ENCODE measurements around the gene TGFA. TPM values are rescaled to one million over a fixed set of nuclear protein-coding genes. Genes with fewer than 3 reads are reported as not detected.

Gene TGFA
- total and polyA plus RNA-seq, 2 experiments from 2014 or later = 1.4 to 6.5 TPM

DNA sequence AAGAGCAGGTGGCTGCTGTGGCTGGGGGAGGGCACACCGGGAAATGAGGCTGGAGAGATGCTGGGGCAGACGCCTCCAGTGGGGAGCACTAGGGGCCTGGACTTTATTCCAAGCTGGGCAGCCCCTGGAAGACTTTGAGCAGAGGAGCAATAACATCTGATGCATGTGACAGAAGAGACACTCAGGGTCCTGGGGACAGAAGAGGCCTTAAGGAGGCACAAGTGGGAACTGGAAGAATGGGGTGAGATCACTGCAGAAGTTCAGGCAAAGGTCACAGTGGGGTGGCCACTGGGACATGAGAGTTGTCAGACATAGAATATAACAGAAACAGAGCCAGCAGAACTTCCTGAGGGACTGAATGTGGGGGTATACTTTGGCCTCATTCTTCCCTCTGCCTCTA lies 24.0 kb downstream of the TGFA start:
- no peak for ATAC-seq
- Histone ChIP-seq H3K4me3 (no peak overlapping the region), H3K27me3 (ENCODE audit: insufficient read depth) (no peaks in the 10 kb centered on the region), H3F3A (replicated peaks; ENCODE audit: low read depth) (no peaks in the 10 kb centered on the region), H3K4me1 (ENCODE audit: insufficient read depth) (no peaks in the 10 kb centered on the region), H3K9me2 (ENCODE audit: insufficient read depth) (peaks cover 8% of the 10 kb centered on the region; the same call in 1 of the 2 replicates), H3K4me2 (no peak overlapping the region), H3K27ac (ENCODE audit: low read depth) (no peak overlapping the region), H2AFZ (no peak overlapping the region), H3K36me3 (ENCODE audit: insufficient read depth) (no peaks in the 10 kb centered on the region), H4K20me1 (replicated peaks; ENCODE audit: insufficient read depth) (no peaks in the 10 kb centered on the region), H3K79me2 (replicated peaks; ENCODE audit: insufficient read depth) (no peaks in the 10 kb centered on the region)
- Mint-ChIP-seq H3K4me1 (peaks cover 4% of the 10 kb centered on the region; the same call in 2 of the 3 replicates), H3K36me3 (ENCODE audit: low read depth) (no peaks in the 10 kb centered on the region), H3K4me3 (no peak overlapping the region), H3K27me3 (ENCODE audit: insufficient read depth, low read depth, poor library complexity) (peaks cover 8% of the 10 kb centered on the region), H3K9me3 (no peaks in the 10 kb centered on the region), H3K27ac (no peak overlapping the region)
- TF ChIP-seq NANOG (IDR thresholded peaks at IDR 0.05; ENCODE audit: borderline replicate concordance) (no peak), ZNF331 (CRISPR knock-in tag; IDR thresholded peaks at IDR 0.05; ENCODE audit: low read depth) (no peak), EZH2phosphoT487 (IDR thresholded peaks at IDR 0.05; ENCODE audit: unreplicated experiment) (no peak), CTCF (conservative IDR thresholded peaks at IDR 0.05; ENCODE audit: low read depth in 2 of 2) (no peak)
- TF ChIP-seq, protein P1, sequence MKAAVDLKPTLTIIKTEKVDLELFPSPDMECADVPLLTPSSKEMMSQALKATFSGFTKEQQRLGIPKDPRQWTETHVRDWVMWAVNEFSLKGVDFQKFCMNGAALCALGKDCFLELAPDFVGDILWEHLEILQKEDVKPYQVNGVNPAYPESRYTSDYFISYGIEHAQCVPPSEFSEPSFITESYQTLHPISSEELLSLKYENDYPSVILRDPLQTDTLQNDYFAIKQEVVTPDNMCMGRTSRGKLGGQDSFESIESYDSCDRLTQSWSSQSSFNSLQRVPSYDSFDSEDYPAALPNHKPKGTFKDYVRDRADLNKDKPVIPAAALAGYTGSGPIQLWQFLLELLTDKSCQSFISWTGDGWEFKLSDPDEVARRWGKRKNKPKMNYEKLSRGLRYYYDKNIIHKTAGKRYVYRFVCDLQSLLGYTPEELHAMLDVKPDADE (IDR thresholded peaks at IDR 0.05) = no peak
- no peak for DNase-seq (ENCODE audit: low spot score)

DNA sequence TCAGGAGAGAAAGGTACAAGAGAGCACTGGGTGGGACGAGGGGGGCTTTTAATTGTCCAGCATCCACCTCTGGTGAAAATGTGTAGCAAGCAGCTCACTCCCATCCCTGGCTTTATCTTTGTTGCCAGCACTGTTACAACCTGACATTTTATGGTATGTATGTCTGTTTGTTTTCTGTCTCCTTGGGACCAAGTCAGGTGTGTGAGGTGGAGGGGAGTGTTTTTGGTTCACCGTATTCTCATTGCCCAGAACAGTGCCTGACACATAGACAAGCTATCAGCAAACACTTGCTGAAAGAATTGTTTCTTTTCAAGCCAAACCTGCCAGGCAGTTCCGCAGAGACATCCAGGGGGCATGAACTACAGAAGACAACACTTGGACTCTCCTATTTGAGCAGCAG lies 24.7 kb downstream of the TGFA start:
- no peaks in the 10 kb centered on the region for H3K27me3 ChIP-seq (ENCODE audit: insufficient read depth)
- TF ChIP-seq ZNF462 (CRISPR knock-in tag; IDR thresholded peaks at IDR 0.05) (no peak), ZNF114 (CRISPR knock-in tag; IDR thresholded peaks at IDR 0.05) (no peak), ZNF331 (CRISPR knock-in tag; IDR thresholded peaks at IDR 0.05; ENCODE audit: low read depth) (no peak), POLR2AphosphoS5 (IDR thresholded peaks at IDR 0.05; ENCODE audit: low read depth) (no peak), JUNB (IDR thresholded peaks at IDR 0.05; ENCODE audit: unreplicated experiment) (no peak), CTCF (conservative IDR thresholded peaks at IDR 0.05; ENCODE audit: low read depth in 2 of 2) (no peak), CREB1 (CRISPR knock-in tag; IDR thresholded peaks at IDR 0.05; ENCODE audit: low read depth) (no peak), NANOG (IDR thresholded peaks at IDR 0.05; ENCODE audit: borderline replicate concordance) (no peak), EZH2phosphoT487 (IDR thresholded peaks at IDR 0.05; ENCODE audit: unreplicated experiment) (no peak)

More for the DNA sequence above, 24.7 kb downstream of the TGFA start:
- DNase-seq (ENCODE audit: low spot score) (no peak), ATAC-seq (no peak)
- Mint-ChIP-seq H3K9me3 (no peaks in the 10 kb centered on the region), H3K36me3 (ENCODE audit: low read depth) (no peaks in the 10 kb centered on the region), H3K4me1 (peaks cover 10% of the 10 kb centered on the region), H3K27me3 (ENCODE audit: insufficient read depth, low read depth, poor library complexity) (peaks cover 4% of the 10 kb centered on the region), H3K27ac (no peak overlapping the region), H3K4me3 (no peak overlapping the region)
- Histone ChIP-seq H3K27ac (ENCODE audit: low read depth) (no peak overlapping the region), H3K36me3 (ENCODE audit: insufficient read depth) (no peaks in the 10 kb centered on the region), H3K4me1 (ENCODE audit: insufficient read depth) (peaks cover 6% of the 10 kb centered on the region), H3K4me3 (no peak overlapping the region), H3F3A (replicated peaks; ENCODE audit: low read depth) (no peaks in the 10 kb centered on the region), H3K4me2 (no peak overlapping the region), H4K20me1 (replicated peaks; ENCODE audit: insufficient read depth) (no peaks in the 10 kb centered on the region), H3K9me2 (ENCODE audit: insufficient read depth) (peaks cover 8% of the 10 kb centered on the region; the same call in 1 of the 2 replicates), H3K79me2 (replicated peaks; ENCODE audit: insufficient read depth) (no peaks in the 10 kb centered on the region), H2AFZ (no peak overlapping the region)
